Measurements from ENCODE around the gene MAP2K6.

Gene MAP2K6

GRCh38 chr17:69602972-69603371, 188.5 kb downstream of the MAP2K6 start:
- no peaks in the 10 kb centered on the region for H3K79me2 ChIP-seq (ENCODE audit: insufficient read depth, low read length)
- ATAC-seq (ENCODE audit: insufficient read depth, low read depth) (peak; percentile 94), DNase-seq (peak; percentile 44)
- H3K9me3 ChIP-seq (ENCODE audit: insufficient read depth, low read length, severe bottlenecking): no peaks in the 10 kb centered on the region
- H3K9ac ChIP-seq (ENCODE audit: low read depth, low read length): no peak overlapping the region
- no peak overlapping the region for H2AFZ ChIP-seq (ENCODE audit: low read depth, low read length)
- H3K36me3 ChIP-seq (ENCODE audit: insufficient read depth, low read length): no peaks in the 10 kb centered on the region
- no peak for TF ChIP-seq CTCF (IDR thresholded peaks at IDR 0.05; ENCODE audit: borderline replicate concordance, extremely low read depth, low read length, poor library complexity, severe bottlenecking)
- TF ChIP-seq EZH2 (IDR thresholded peaks at IDR 0.05; ENCODE audit: borderline replicate concordance, low read depth, low read length, severe bottlenecking): no peak
- H3K4me1 ChIP-seq (ENCODE audit: insufficient read depth, low read length): peaks cover 18% of the 10 kb centered on the region
- no peak overlapping the region for H3K27ac ChIP-seq (ENCODE audit: low read length)
- H3K4me2 ChIP-seq (ENCODE audit: insufficient read depth, low read length): no peak overlapping the region
- H3K4me3 ChIP-seq (ENCODE audit: low read depth in 1 of 2, low read length in 2 of 2): no peak overlapping the region
- no peaks in the 10 kb centered on the region for H4K20me1 ChIP-seq (ENCODE audit: insufficient read depth, low read length)
- H3K27me3 ChIP-seq (ENCODE audit: insufficient read depth, low read length, poor library complexity): peaks cover 3% of the 10 kb centered on the region
